Activated CD4-positive, alpha-beta T cell treated with anti-CD3 and anti-CD28 coated beads for 36 hours (primary cell): ENCODE data around the gene SLC9A7. TPM values are rescaled to one million over a fixed set of nuclear protein-coding genes. Genes with fewer than 3 reads are reported as not detected.

ENCODE experiments used
- ATAC-seq: fragments of 200-7000 bp; cut with Tn5 transposase; one replicate; pipeline ENCODE4 v1.10.0; 2021; ENCODE audit warnings: mild to moderate bottlenecking, moderate library complexity
- CTCF ChIA-PET: fragments of 350-600 bp; sonication (Branson Sonifier 250); formaldehyde crosslinking; loops from one replicate; lab custom pipeline; 2021; ENCODE audit warnings: antibody characterized with exemption; lab: Charles Lee
- POLR2A ChIA-PET: fragments of 350-600 bp; sonication (Branson Sonifier 250); formaldehyde crosslinking; loops from one replicate; lab custom pipeline; 2021; ENCODE audit warnings: antibody characterized with exemption, inconsistent platforms; lab: Charles Lee
- DNase-seq: peaks from one replicate; pipeline ENCODE4 v3.0.0-alpha.2; 2020
- H3K27ac Mint-ChIP-seq: one replicate; pipeline ENCODE4 v1.8.0; 2021; ENCODE audit warnings: mixed read lengths
- H3K27me3 Mint-ChIP-seq: one replicate; pipeline ENCODE4 v1.8.0; 2021; ENCODE audit warnings: mixed read lengths
- H3K36me3 Mint-ChIP-seq: one replicate; pipeline ENCODE4 v1.8.0; 2021; ENCODE audit warnings: low read depth, mixed read lengths
- H3K4me1 Mint-ChIP-seq: one replicate; pipeline ENCODE4 v1.8.0; 2021; ENCODE audit warnings: mixed read lengths
- H3K4me3 Mint-ChIP-seq: one replicate; pipeline ENCODE4 v1.8.0; 2021; ENCODE audit warnings: mild to moderate bottlenecking, moderate library complexity, mixed read lengths
- H3K9me3 Mint-ChIP-seq: one replicate; pipeline ENCODE4 v1.8.0; 2021; ENCODE audit warnings: low read depth, mixed read lengths
- intact Hi-C, 2 experiments: fragments of 100-400 bp; cut with DNase I in 1 of 2; cut with micrococcal nuclease in 1 of 2; formaldehyde crosslinking; loops; one replicate each; pipeline versions ENCODE4 v1.14.2 to v1.15.1; 2022 to 2024; cut with DNase I, micrococcal nuclease
- total RNA-seq, 2 experiments: library from RNA; stranded (reverse); gene quantifications; one replicate each; pipeline ENCODE4 v1.2.3, GENCODE V29; 2021

Gene SLC9A7
- total RNA-seq, 2 experiments from 2014 or later = 16.3 to 19.2 TPM

DNA sequence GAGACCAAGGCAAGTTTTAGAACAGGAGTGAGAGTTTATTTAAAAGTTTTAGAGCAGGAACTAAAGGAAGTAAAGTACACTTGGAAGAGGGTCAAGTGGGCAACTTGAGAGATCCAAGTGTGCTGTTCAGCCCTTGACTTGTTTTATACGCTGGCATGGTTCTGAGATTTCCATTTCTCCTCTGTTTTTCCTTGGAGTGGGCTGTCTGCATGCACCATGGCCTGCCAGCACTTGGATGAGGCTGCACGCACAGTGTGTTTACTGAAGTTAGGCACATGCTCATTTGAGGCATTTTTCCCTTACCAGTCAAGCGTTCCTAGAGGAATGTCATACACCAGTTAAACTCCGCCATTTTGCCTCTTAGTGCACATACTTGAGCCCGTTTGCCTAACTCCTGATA lies 205.0 kb downstream of the SLC9A7 start:
- Mint-ChIP-seq H3K4me3 (no peak overlapping the region), H3K36me3 (peaks cover 5% of the 10 kb centered on the region), H3K9me3 (no peaks in the 10 kb centered on the region), H3K4me1 (peaks cover 1% of the 10 kb centered on the region), H3K27ac (no peak overlapping the region), H3K27me3 (no peaks in the 10 kb centered on the region)
- no peak for DNase-seq
- CTCF ChIA-PET = no interaction called here
- intact Hi-C loops = no loop called here
- POLR2A ChIA-PET = no interaction called here
- no peak for ATAC-seq

DNA sequence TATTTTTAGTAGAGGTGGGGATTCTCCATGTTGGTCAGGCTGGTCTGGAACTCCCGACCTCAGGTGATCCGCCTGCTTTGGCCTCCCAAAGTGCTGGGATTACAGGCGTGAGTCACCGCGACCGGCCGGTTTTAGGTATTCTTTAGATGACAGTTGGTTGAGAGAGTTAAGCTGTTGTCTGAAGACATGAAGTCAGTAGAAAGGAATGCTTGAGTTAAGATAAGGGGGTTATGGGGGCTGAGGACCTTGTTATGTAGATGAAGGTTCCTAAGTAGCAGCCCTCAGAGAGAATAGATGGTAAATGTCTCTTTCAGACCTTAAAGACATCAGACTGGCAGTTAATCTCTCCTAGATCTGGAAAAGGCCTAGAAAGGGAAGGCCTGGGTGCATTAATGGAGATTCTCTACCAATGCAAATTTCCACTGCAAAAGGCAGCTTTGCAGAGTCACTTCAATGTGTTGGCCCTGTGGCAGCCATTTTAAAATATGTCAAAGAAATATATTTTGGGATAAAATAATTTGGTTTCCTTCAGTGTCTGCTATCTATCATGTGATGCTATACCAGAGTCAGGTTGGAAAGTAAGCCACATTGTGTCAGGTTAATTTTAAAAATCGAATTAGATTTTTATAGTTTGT lies 207.3 kb downstream of the SLC9A7 start:
- H3K27ac Mint-ChIP-seq = no peak overlapping the region
- peaks cover 11% of the 10 kb centered on the region for H3K36me3 Mint-ChIP-seq
- ATAC-seq = no peak
- H3K4me3 Mint-ChIP-seq = no peak overlapping the region
- intact Hi-C loops = no loop called here
- no peaks in the 10 kb centered on the region for H3K9me3 Mint-ChIP-seq
- H3K4me1 Mint-ChIP-seq = peaks cover 10% of the 10 kb centered on the region
- no peaks in the 10 kb centered on the region for H3K27me3 Mint-ChIP-seq
- POLR2A ChIA-PET = interaction anchor here (0.6 to 0.7 kb wide), 2 partner anchors 270 to 417 kb away, joined by 3 read pairs; no protein-coding TSS in a partner anchor
- no peak for DNase-seq
- CTCF ChIA-PET = no interaction called here

DNA sequence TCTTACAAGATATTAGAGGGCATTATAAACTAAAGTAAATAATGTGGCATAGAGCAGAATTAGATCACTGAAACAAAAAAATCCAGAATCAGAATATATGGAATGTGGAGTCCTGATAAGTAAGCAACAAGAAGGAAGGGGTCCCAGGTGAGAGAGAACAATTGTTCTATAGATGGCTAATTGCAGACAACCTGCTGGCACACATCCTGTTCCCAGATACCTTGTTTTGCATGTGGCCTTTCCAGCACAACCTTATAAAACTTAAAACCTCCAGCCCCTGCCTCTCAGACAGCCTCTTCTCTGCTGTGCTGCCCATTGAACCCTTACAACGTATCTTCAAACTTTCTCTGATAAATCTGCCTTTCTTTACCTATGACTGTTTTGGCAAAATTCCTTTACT lies 209.0 kb downstream of the SLC9A7 start:
- peaks cover 14% of the 10 kb centered on the region for H3K36me3 Mint-ChIP-seq
- ChIA-PET POLR2A (no interaction called here), CTCF (no interaction called here)
- peaks cover 15% of the 10 kb centered on the region for H3K4me1 Mint-ChIP-seq
- no peaks in the 10 kb centered on the region for H3K27me3 Mint-ChIP-seq
- H3K4me3 Mint-ChIP-seq = no peak overlapping the region
- DNase-seq (no peak), ATAC-seq (no peak)
- H3K9me3 Mint-ChIP-seq = no peaks in the 10 kb centered on the region
- H3K27ac Mint-ChIP-seq = no peak overlapping the region
- intact Hi-C loops = loop anchor here (5.0 to 10.0 kb wide), 3 partner anchors 87 to 245 kb away; no protein-coding TSS in a partner anchor

Other genes with a start within 250 kb of the SLC9A7 start
- 1 to 10 TPM; 2.0 to 2.6 TPM for gene ZNF674, start 213.7 kb downstream of the SLC9A7 start, total RNA-seq
- gene CHST7, start 185.4 kb downstream of the SLC9A7 start, total RNA-seq = 1 to 10 TPM; 2.0 to 2.5 TPM
- gene RP2, start 77.9 kb upstream of the SLC9A7 start, total RNA-seq = 1 to 10 TPM; 3.3 to 5.0 TPM
- gene JADE3, start 153.3 kb upstream of the SLC9A7 start, total RNA-seq = 1 to 10 TPM; 1.5 to 2.7 TPM